Activated CD8-positive, alpha-beta T cell treated with anti-CD3 and anti-CD28 coated beads for 36 hours (primary cell): ENCODE results near the gene B9D1. TPM values are rescaled to one million over a fixed set of nuclear protein-coding genes. Genes with fewer than 3 reads are reported as not detected.

ENCODE experiments used
- ATAC-seq: fragments of 200-7000 bp; cut with Tn5 transposase; one replicate; pipeline ENCODE4 v1.10.0; 2021; ENCODE audit warnings: mild to moderate bottlenecking, moderate library complexity
- CTCF ChIA-PET: fragments of 350-600 bp; sonication (Branson Sonifier 250); formaldehyde crosslinking; loops from one replicate; lab custom pipeline; 2021; ENCODE audit warnings: antibody characterized with exemption; lab: Charles Lee
- POLR2A ChIA-PET: fragments of 350-600 bp; sonication (Branson Sonifier 250); formaldehyde crosslinking; loops from one replicate; lab custom pipeline; 2021; ENCODE audit warnings: antibody characterized with exemption; lab: Charles Lee
- DNase-seq: peaks from one replicate; pipeline ENCODE4 v3.0.0-alpha.2; 2020
- H3K27ac Mint-ChIP-seq: one replicate; pipeline ENCODE4 v1.8.0; 2021; ENCODE audit warnings: mild to moderate bottlenecking, mixed read lengths
- H3K27me3 Mint-ChIP-seq: one replicate; pipeline ENCODE4 v1.8.0; 2021; ENCODE audit warnings: mixed read lengths
- H3K36me3 Mint-ChIP-seq: one replicate; pipeline ENCODE4 v1.8.0; 2021; ENCODE audit warnings: low read depth, mixed read lengths
- H3K4me1 Mint-ChIP-seq: one replicate; pipeline ENCODE4 v1.8.0; 2021; ENCODE audit warnings: low read depth, mixed read lengths
- H3K4me3 Mint-ChIP-seq: one replicate; pipeline ENCODE4 v1.8.0; 2021; ENCODE audit warnings: mild to moderate bottlenecking, moderate library complexity, mixed read lengths
- H3K9me3 Mint-ChIP-seq: one replicate; pipeline ENCODE4 v1.8.0; 2021; ENCODE audit warnings: mixed read lengths
- intact Hi-C: fragments of 100-400 bp; cut with micrococcal nuclease; formaldehyde crosslinking; loops from one replicate; pipeline ENCODE4 v1.10.0; 2022
- total RNA-seq, 2 experiments: library from RNA; stranded (reverse); gene quantifications; one replicate each; pipeline ENCODE4 v1.2.3, GENCODE V29; 2021
- TF ChIP-seq, protein P1 (sequence below): fragments of 200-600 bp; IDR thresholded peaks from one replicate; pipeline ENCODE4 v1.8.0; 2022; ENCODE audit warnings: antibody characterized with exemption, mild to moderate bottlenecking

B9D1 gene
- total RNA-seq, 2 experiments from 2014 or later, result 7.2 to 9.4 TPM

GRCh38 chr17:19398301-19399181 lies 36.0 kb upstream of the B9D1 start:
- Mint-ChIP-seq H3K36me3 (no peaks in the 10 kb centered on the region), H3K4me1 (no peaks in the 10 kb centered on the region), H3K4me3 (no peak overlapping the region), H3K9me3 (no peaks in the 10 kb centered on the region), H3K27me3 (no peaks in the 10 kb centered on the region), H3K27ac (no peak overlapping the region)
- ChIA-PET CTCF (no interaction called here), POLR2A (interaction anchor here (0.5 to 1.4 kb wide), 2 partner anchors 20 to 25 kb away, joined by 3 to 4 read pairs; partner anchors contain the start of gene MAPK7)
- intact Hi-C loops, result no loop called here
- ATAC-seq, result no peak
- DNase-seq, result no peak
- TF ChIP-seq, protein P1, sequence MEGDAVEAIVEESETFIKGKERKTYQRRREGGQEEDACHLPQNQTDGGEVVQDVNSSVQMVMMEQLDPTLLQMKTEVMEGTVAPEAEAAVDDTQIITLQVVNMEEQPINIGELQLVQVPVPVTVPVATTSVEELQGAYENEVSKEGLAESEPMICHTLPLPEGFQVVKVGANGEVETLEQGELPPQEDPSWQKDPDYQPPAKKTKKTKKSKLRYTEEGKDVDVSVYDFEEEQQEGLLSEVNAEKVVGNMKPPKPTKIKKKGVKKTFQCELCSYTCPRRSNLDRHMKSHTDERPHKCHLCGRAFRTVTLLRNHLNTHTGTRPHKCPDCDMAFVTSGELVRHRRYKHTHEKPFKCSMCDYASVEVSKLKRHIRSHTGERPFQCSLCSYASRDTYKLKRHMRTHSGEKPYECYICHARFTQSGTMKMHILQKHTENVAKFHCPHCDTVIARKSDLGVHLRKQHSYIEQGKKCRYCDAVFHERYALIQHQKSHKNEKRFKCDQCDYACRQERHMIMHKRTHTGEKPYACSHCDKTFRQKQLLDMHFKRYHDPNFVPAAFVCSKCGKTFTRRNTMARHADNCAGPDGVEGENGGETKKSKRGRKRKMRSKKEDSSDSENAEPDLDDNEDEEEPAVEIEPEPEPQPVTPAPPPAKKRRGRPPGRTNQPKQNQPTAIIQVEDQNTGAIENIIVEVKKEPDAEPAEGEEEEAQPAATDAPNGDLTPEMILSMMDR, result no peak

DNA sequence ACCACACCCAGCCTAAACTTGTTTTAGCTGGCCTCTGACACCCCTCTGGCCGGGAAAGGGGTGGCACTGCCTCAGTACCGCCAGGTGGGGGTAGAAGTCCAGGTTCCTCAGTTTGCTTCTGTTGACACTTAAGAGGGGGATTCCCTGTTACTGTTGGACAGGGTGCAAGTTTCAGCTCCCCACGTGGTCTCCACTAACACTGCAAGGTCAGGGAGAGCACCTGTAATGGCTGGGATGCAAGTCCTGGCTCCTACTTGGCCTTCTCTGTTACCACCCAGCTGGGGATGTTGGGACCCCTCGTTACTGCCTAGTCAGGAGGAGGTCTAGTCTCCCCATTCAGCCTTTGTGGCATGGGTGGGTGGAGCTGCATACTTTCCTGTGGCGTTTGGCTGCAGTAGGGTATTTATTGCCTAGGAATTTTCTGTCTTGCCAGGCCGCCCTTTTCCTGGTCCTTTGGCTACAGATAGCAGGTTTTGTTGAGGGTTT lies 35.1 kb upstream of the B9D1 start:
- TF ChIP-seq, protein P1, result no peak
- CTCF ChIA-PET, result interaction anchor here (0.7 kb wide), 1 partner anchor 50 kb away, joined by 3 read pairs; no protein-coding TSS in a partner anchor
- ATAC-seq, result no peak
- H3K4me3 Mint-ChIP-seq, result no peak overlapping the region
- DNase-seq, result no peak
- H3K9me3 Mint-ChIP-seq, result no peaks in the 10 kb centered on the region
- no peaks in the 10 kb centered on the region for H3K4me1 Mint-ChIP-seq
- H3K27me3 Mint-ChIP-seq, result no peaks in the 10 kb centered on the region
- no peak overlapping the region for H3K27ac Mint-ChIP-seq
- H3K36me3 Mint-ChIP-seq, result no peaks in the 10 kb centered on the region
- intact Hi-C loops, result no loop called here
- POLR2A ChIA-PET, result interaction anchor here (0.5 kb wide), 1 partner anchor 24 kb away, joined by 3 read pairs; no protein-coding TSS in a partner anchor

DNA sequence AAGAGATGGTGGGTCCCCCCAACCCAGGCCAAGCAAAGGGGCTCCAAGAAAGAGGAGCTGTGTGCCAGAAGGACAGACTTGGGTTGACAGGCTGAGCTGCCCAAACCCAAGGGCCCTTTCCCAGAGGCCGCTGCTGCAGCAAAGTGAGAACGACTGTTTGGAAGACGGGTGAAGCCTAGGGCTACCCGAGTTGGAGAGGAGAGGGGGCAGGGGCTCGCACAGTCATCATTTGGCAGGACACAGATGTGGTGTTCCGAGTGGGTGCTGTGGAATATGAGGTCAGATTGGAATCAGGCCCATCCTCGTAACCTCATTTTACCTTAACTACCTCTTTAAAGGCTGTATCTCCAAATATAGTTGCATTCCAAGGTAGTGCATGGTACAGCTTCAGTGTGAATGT lies 29.8 kb upstream of the B9D1 start:
- H3K4me3 Mint-ChIP-seq, result no peak overlapping the region
- H3K4me1 Mint-ChIP-seq, result peaks cover 8% of the 10 kb centered on the region
- H3K9me3 Mint-ChIP-seq, result no peaks in the 10 kb centered on the region
- TF ChIP-seq, protein P1, result no peak
- intact Hi-C loops, result no loop called here
- DNase-seq (no peak), ATAC-seq (no peak)
- POLR2A ChIA-PET, result interaction anchor here (1.0 kb wide), 1 partner anchor 9 kb away, joined by 3 read pairs; no protein-coding TSS in a partner anchor
- no peaks in the 10 kb centered on the region for H3K27me3 Mint-ChIP-seq
- H3K36me3 Mint-ChIP-seq, result no peaks in the 10 kb centered on the region
- CTCF ChIA-PET, result interaction anchor here (2.3 kb wide), 1 partner anchor 55 kb away, joined by 6 read pairs; no protein-coding TSS in a partner anchor
- no peak overlapping the region for H3K27ac Mint-ChIP-seq

GRCh38 chr17:19391432-19391831 lies 28.9 kb upstream of the B9D1 start:
- ATAC-seq (no peak), DNase-seq (no peak)
- Mint-ChIP-seq H3K9me3 (no peaks in the 10 kb centered on the region), H3K27me3 (no peaks in the 10 kb centered on the region), H3K4me3 (no peak overlapping the region), H3K4me1 (peaks cover 12% of the 10 kb centered on the region), H3K27ac (no peak overlapping the region), H3K36me3 (no peaks in the 10 kb centered on the region)
- intact Hi-C loops, result no loop called here
- ChIA-PET POLR2A (no interaction called here), CTCF (interaction anchor here (1.5 to 2.3 kb wide), 2 partner anchors 28 to 55 kb away, joined by 4 to 6 read pairs; no protein-coding TSS in a partner anchor)
- TF ChIP-seq, protein P1, result no peak
